Measurements from ENCODE around the gene NT5DC1. TPM values are rescaled to one million over a fixed set of nuclear protein-coding genes. Genes with fewer than 3 reads are reported as not detected.
A peak's percentile ranks its signal among the peaks of the same experiment; 100 is the strongest.

The NT5DC1 gene
- total RNA-seq, 4 donors from 2014 or later = 4.2 to 23.5 (median 7.0) TPM

DNA sequence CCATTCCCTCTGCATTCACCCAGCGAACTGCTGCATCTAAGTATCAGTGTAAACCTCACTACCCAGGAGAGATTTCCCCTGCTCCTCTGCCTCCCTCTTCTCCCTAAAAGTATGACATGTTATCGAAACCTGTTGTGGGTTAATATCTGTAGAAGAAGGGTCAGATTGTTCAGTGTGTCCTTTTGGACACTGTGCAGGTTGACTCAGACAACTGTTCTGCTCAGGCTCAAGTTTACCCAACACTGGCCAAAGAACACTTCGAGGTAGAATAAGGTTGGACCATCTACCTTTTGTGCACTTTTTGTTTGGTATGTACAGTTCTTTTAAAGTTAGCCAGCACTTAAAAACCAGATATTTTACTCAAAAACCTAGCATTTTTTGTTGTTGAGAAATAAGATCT lies 4.6 kb downstream of the NT5DC1 start:
- no peak for DNase-seq (ENCODE audit: low spot score in 2 of 2)
- H3K4me1 ChIP-seq = peaks cover 0 to 35% (median 10%) of the 10 kb centered on the region in 4 donors
- no peak for TF ChIP-seq POLR2A (IDR thresholded peaks at IDR 0.05)
- no peak overlapping the region for H3K4me3 ChIP-seq
- 93 to 94% methylated on average over 3 of the region's 3 CpGs for WGBS, 2 donors
- H3K27ac ChIP-seq = no peak overlapping the region
- H3K36me3 ChIP-seq = peaks cover 0 to 19% (median 2%) of the 10 kb centered on the region in 3 donors
- no peaks in the 10 kb centered on the region for H3K9me3 ChIP-seq
- no peaks in the 10 kb centered on the region for H3K27me3 ChIP-seq

- Histone ChIP-seq H3K4me1 (peaks cover 0 to 34% (median 10%) of the 10 kb centered on the region in 4 donors), H3K9me3 (no peaks in the 10 kb centered on the region), H3K27ac (peak overlapping the region in 1 of 4 donors; percentile 36), H3K27me3 (no peaks in the 10 kb centered on the region), H3K36me3 (peaks cover 0 to 28% (median 2%) of the 10 kb centered on the region in 3 donors), H3K4me3 (no peak overlapping the region)
- TF ChIP-seq CTCF (IDR thresholded peaks at IDR 0.05) (no peak), POLR2A (IDR thresholded peaks at IDR 0.05) (no peak), EP300 (IDR thresholded peaks at IDR 0.05) (no peak)
- WGBS, 2 donors = 3 to 4% methylated on average over 1 of the region's 1 CpG
- DNase-seq (ENCODE audit: low spot score in 2 of 2) = no peak
These were observed 5.5 kb downstream of the NT5DC1 start for GRCh38 chr6:116106146-116106545.

GRCh38 chr6:116108836-116109235 lies 8.2 kb downstream of the NT5DC1 start:
- Histone ChIP-seq H3K36me3 (peaks cover 0 to 52% (median 2%) of the 10 kb centered on the region in 3 donors), H3K9me3 (no peaks in the 10 kb centered on the region), H3K4me1 (peaks cover 0 to 13% (median 0%) of the 10 kb centered on the region in 4 donors), H3K4me3 (no peak overlapping the region), H3K27me3 (no peaks in the 10 kb centered on the region), H3K27ac (no peak overlapping the region)
- 35 to 68% methylated on average over 1 of the region's 1 CpG for WGBS, 2 donors
- DNase-seq (ENCODE audit: low spot score in 2 of 2) = no peak
- TF ChIP-seq EP300 (IDR thresholded peaks at IDR 0.05) = no peak

- TF ChIP-seq POLR2A (IDR thresholded peaks at IDR 0.05) = no peak
- TF ChIP-seq CTCF (IDR thresholded peaks at IDR 0.05) = peak in 2 of 5 experiments; percentile 14 to 21
- no peak overlapping the region for H3K4me3 ChIP-seq
- no peaks in the 10 kb centered on the region for H3K9me3 ChIP-seq
- H3K36me3 ChIP-seq = peaks cover 0 to 66% (median 2%) of the 10 kb centered on the region in 3 donors
- H3K4me1 ChIP-seq = peaks cover 0 to 2% (median 0%) of the 10 kb centered on the region in 4 donors
- 73 to 78% methylated on average over 5 of the region's 5 CpGs for WGBS, 2 donors
- DNase-seq (ENCODE audit: low spot score in 2 of 2) = peak in 1 of 2 donors; percentile 16
- H3K27me3 ChIP-seq = no peaks in the 10 kb centered on the region
- no peak overlapping the region for H3K27ac ChIP-seq
These were observed 11.2 kb downstream of the NT5DC1 start for GRCh38 chr6:116111552-116112528.

GRCh38 chr6:116113386-116113785 lies 12.7 kb downstream of the NT5DC1 start:
- Histone ChIP-seq H3K36me3 (peaks cover 0 to 70% (median 2%) of the 10 kb centered on the region in 3 donors), H3K27me3 (no peaks in the 10 kb centered on the region), H3K9me3 (no peaks in the 10 kb centered on the region), H3K27ac (no peak overlapping the region), H3K4me1 (no peaks in the 10 kb centered on the region), H3K4me3 (no peak overlapping the region)
- no peak for DNase-seq (ENCODE audit: low spot score in 2 of 2)
- 75 to 96% methylated on average over 2 of the region's 2 CpGs for WGBS, 2 donors
- TF ChIP-seq CTCF (IDR thresholded peaks at IDR 0.05) = no peak
- no peak for TF ChIP-seq POLR2A (IDR thresholded peaks at IDR 0.05)
- no peak for TF ChIP-seq EP300 (IDR thresholded peaks at IDR 0.05)

GRCh38 chr6:116115781-116116180 lies 15.1 kb downstream of the NT5DC1 start:
- no peak for DNase-seq (ENCODE audit: low spot score in 2 of 2)
- TF ChIP-seq EP300 (IDR thresholded peaks at IDR 0.05) = no peak
- peak in 3 of 5 experiments; percentile 6 to 31 (median 10) for TF ChIP-seq CTCF (IDR thresholded peaks at IDR 0.05)
- TF ChIP-seq POLR2A (IDR thresholded peaks at IDR 0.05) = no peak

More at GRCh38 chr6:116115781-116116180, 15.1 kb downstream of the NT5DC1 start:
- 68 to 74% methylated on average over 2 of the region's 2 CpGs for WGBS, 2 donors
- H3K27ac ChIP-seq = no peak overlapping the region
- H3K4me1 ChIP-seq = no peaks in the 10 kb centered on the region
- H3K9me3 ChIP-seq = no peaks in the 10 kb centered on the region
- H3K27me3 ChIP-seq = no peaks in the 10 kb centered on the region
- H3K4me3 ChIP-seq = no peak overlapping the region
- H3K36me3 ChIP-seq = peaks cover 0 to 54% (median 0%) of the 10 kb centered on the region in 3 donors

Measured in tibial nerve (tissue), 4 donors.